ENCODE results near the gene PNMA6E.

PNMA6E gene

DNA sequence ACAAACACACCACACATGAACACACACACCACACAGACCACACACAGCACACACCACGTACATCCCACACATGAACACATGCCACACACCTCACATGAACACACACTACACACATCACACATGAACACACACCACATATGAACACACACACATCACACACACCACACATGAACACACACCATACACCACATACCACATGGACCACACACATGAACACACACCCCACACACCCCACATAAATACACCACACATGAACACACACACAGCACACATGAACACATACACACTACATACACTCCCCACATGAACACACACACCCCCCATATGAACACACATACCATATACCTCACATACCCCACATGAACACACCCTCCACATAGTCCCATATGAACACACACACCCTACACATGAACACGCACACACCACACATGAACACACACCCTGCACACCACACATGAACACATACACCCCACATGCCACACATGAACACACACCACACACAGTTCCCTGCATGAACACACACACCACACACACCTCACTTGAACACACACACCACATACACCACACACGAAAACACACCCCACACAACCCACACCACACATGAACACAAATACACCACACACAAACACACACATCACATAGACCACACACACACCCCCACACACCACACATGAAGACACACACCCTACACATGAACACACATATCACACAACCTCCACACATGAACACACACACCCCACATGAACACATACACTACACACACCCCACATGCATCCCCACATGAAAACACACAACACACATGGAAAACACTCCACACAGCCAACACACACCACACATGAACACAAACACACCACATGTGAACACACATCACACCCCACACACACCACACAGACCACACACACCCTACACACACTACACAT lies 18.3 kb downstream of the PNMA6E start:
- no peak for DNase-seq

DNA sequence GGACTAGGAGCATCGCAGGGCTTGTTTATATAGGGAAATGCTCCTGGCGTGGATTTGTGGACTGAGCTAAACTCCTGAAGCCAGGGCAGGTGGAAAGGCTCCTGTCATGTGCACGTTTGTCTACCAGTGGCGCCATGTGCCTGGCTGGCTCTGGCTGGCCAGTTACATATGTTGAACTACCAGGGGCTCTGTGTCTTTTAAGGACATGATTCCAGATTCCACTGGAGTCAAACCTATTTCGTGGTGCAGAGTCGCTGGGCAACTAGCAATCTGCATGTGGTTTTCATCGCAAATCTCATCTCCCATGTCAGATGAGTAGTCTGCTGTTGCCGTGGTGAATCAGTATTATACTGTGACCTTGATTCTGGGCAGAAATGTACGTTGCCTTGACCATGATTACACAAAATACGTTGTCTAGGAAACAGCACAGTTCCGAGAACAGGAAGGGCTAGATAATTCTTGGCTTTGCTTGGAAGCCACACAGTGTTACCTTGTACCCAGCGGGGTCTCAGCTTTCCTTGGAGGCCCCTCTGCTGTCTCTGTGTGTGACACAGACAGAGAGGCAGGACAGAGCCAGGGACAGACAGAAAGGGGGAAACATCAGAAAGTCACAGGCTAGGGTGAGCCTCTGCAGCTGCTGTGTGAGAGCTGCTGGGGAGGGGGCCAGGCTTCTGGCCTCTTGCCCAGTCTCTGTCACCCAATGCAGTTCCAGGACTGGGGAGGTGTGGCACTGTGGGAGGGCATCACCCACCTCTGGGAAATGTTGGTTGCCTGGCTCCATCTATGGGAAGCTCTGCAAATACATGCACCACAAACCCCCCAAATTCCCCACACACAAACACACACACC lies 19.2 kb downstream of the PNMA6E start:
- peak; percentile 80 for DNase-seq

- no peak for DNase-seq
Measured at GRCh38 chrX:153380691-153381090, 20.5 kb downstream of the PNMA6E start.

GRCh38 chrX:153379971-153380581 lies 21.1 kb downstream of the PNMA6E start:
- DNase-seq: no peak

DNA sequence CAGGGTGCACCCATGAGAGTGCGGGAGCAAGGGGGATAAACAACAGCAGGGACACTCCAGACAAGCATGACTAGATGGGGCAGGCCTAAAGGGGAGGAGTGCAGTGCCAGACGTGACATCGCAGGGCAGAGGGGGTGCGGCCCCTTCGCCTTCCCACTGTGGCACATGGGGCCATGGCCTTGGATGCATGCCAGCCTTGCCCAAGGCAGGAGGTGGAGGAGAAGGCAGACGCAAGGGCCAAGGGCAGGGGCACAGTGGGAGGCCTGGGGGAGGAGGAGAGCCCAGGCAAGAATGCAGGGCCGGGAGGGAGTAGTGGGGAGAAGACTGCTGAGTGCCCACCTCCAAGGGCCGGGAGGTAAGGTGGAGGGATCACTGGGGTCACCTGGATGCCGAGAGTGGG lies 21.6 kb downstream of the PNMA6E start:
- DNase-seq: no peak

- no peak for DNase-seq
Measured at GRCh38 chrX:153378607-153379006, 22.5 kb downstream of the PNMA6E start.

DNA sequence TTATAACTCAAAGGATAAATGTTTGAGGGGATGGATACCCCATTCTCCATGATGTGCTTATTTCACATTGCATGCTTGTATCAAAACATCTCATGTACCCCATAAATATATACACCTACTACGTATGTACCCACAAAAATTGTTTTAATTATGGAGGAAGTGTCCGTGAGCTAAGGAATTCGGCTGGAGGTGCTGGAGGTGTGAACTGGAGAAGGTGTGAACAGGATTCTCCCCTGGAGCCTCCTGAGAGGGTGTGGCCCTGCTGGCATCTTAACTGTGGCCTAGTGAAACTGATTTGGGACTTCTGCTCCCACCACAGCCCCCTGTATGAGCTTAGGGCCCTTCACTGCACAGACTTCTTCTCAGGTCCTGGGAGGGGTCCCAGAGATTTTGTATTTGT lies 23.4 kb downstream of the PNMA6E start:
- DNase-seq: no peak

DNA sequence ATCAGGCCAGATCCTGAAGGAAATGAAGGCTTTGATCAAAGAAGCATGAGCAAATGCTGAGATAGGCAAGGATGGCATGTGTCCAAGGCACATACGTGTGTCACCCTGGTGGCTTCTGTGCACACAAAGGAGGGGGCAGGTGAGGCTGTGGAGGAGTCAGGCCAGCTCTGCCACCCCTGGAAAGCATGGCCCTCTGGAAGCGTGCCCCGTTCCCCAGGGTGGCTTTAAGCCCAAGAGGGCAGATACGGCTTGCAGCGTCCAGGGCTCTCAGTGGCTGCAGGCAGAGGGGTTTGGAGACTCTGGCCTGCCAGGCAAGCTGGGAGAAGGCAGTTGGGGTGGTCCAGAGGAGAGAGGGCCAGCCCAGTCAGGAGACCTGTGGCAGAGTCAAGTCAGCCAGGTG lies 25.6 kb downstream of the PNMA6E start:
- no peak for DNase-seq

DNA sequence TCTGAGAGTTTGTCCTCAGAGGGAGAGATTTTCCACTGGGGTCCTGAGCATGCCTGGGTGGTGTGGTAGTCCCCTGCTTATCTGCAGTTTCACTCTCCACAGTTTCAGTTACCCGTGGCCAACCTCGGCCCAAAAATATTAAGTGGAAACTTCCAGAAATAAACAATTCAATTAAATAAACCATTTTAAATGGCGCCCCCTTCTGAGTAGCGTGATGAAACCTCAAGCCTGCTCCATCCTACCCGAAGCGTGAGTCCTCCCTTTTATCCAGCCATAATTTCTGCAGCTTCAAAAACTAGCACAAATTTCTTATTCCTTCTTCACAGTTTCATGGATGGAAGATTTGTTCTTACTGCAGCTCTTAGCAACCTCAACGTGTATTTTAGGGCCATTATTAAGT lies 26.7 kb downstream of the PNMA6E start:
- DNase-seq: no peak

GRCh38 chrX:153372949-153373348 lies 28.2 kb downstream of the PNMA6E start:
- no peak for DNase-seq

DNA sequence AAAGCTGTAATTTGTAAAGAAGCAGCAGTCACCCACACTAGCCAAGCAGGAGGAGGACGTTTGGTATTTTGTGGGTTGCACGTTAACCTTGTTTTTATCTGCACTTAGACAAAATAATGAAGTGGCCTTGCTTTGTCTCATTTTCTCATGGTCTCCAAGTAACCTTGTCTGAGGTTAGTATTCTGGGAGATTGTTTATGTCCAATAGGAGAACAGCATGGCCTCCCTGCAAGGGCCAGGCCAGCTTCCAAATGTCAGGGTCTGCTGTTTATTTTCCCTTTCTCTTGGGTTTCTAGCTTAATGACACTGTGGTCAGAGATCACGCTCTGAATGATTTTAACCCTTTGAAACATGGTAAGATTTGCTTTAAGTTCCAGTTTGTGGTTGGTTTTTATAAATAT lies 29.9 kb downstream of the PNMA6E start:
- DNase-seq: no peak

GRCh38 chrX:153370293-153371055 lies 30.7 kb downstream of the PNMA6E start:
- DNase-seq: no peak

DNA sequence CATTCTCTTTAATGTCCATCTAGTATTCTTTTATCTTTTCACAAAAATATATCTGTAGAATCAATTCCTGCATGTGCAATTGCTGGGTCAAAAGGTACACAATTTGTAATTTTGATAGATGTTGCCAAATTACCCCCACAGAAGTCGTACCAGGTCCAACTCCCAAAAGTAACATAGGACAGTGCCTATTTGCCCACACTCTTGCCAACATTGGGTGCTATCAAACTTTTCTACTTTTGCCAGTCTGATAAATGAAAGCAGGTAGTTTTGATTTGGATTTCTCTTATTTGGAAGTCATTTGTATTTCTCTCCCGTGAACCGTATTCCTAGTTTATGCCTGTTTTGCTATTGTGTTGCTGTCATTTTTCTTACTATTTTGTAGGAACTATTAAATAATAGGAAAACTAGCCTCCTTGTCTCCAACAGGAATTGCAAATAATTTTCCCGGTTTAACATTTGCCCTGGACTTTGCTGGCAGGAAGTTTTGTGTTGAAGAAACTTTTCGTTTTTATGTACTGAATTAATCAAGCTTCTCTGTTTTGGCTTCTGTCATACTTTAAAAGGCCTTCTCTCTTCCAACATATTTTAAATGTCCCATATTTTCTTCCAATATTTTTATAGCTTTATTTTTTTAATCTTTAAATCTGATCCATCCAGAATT lies 34.1 kb downstream of the PNMA6E start:
- DNase-seq: no peak

- no peak for DNase-seq
Measured at GRCh38 chrX:153366119-153366518, 35.0 kb downstream of the PNMA6E start.

GRCh38 chrX:153365670-153366069 lies 35.5 kb downstream of the PNMA6E start:
- no peak for DNase-seq

- no peak for DNase-seq
Measured at GRCh38 chrX:153361781-153362397, 39.3 kb downstream of the PNMA6E start.

DNA sequence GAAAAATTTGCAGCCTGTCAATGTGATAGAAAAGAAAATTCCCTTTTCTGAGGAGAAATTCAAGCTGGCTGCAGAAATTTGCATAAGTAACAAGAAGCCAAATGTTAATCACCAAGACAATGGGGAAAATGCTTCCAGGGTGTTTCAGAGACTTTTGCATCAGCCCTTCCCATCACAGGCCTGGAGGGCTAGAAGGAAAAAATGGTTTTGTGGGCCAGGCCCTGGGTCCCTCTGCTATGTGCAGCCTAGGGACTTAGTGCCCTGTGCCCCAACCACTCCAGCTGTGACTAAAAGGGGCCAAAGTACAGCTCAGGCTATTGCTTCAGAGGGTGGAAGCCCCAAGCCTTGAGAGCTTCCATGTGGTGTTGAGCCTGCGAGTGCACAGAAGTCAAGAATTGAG lies 43.3 kb downstream of the PNMA6E start:
- no peak for DNase-seq

GRCh38 chrX:153353416-153353815 lies 47.7 kb downstream of the PNMA6E start:
- no peak for DNase-seq

GRCh38 chrX:153352858-153353257 lies 48.3 kb downstream of the PNMA6E start:
- DNase-seq: no peak

- DNase-seq: no peak
Measured at GRCh38 chrX:153351981-153352380, 49.2 kb downstream of the PNMA6E start.

DNA sequence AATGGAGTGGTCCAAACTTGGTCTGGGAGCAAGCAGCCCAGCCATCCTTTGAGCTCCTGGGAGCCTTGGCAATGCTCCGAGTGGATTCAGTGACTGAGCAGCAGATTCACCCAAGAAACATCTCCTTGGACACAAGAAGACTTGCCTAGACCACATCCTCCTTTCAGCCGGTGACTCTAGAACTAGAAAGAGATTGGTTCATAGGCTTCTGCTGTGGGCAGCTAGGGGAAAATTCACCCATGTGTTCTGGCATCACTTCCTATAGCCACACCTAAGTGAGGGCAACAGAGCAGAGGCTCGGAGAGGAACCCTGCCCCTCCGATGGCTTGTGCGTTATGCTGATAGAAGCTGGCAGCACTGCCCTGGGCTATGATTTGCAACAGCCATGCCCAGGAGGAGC lies 51.2 kb downstream of the PNMA6E start:
- no peak for DNase-seq

DNA sequence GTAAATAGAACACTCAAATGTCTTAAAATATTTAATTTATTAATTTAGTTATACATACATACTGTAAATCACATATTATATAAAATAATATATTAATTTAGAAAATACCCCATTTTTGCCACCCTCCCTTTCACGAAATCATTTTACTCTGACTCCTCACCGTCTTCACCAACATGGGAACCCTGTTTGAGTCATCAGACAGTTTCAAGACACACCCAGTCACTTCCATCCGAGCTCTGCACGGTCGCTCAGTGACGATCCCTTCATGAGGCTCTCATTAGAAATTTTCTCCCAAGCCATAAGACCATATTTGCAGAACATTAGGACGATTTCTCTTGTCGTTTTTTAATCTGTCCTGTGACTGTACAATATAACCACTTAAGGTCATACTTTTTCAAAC lies 52.7 kb downstream of the PNMA6E start:
- no peak for DNase-seq
